Right ventricle myocardium superior (tissue), 1 donor: ENCODE results near the gene PPA2. TPM values are rescaled to one million over a fixed set of nuclear protein-coding genes. Genes with fewer than 3 reads are reported as not detected.
"Not testable (repeated sequence)": the region's sequence is repeated elsewhere in the genome, so short reads cannot be mapped to it uniquely, and the experiment has no call there.

Source experiments
- ATAC-seq: fragments of 200-7000 bp; cut with Tn5 transposase; one replicate; pipeline ENCODE4 v1.9.1; 2020; ENCODE audit warnings: mild to moderate bottlenecking; ENCODE audit not compliant: poor library complexity
- DNase-seq: peaks from one replicate; pipeline ENCODE4 v3.0.0-alpha.2; 2020
- intact Hi-C: fragments of 100-400 bp; cut with DNase I; formaldehyde crosslinking; loops from one replicate; pipeline ENCODE4 v1.11.2; 2022
- total RNA-seq: library from RNA; stranded (reverse); fragmentation: NEBNext Ultra II Directional; extraction: Animal tissue kit (Norgen Biotek cat#: 25700); gene quantifications from one replicate; pipeline ENCODE4 v1.2.1, GENCODE V29; 2021
- donor health status: DM: no; HTN: yes; CAD: no; lungs with severe emphysema.

PPA2 gene
- total RNA-seq, 1 donor from 2014 or later: 93.1 TPM

DNA sequence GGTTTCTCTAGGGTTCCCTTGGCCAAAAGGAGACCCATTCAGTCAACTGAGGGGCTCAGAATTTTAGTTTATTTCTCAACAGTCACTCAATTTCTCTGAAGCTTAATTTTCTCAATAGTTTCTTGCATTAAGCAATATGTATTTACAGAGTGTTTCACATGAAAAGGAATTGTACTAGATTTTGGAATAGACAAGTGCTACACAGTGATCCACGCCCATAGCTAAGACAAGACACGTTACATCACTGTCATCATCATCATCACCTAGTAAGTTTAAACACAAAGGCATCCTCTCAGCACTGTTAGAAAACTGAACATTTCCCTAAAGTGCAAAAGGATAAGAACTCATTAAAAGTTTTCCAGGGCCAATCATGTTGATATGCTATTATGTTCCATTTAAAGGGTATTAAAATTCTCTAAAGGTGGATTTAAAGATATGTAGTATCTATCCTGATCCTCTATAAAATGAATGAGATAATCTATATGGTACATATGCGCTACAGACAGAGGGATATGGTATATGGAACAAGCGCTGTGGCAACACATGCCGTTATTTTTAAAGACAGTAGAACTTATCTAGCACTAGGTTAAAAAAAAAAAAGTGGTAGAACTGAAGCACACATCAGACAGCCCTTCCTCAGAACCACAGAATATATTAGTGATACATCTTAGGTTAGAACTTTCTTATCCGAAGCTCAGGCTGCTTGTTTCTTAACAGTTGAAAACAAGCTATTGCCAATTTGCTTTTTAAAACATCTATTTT, 12.1 kb downstream of the PPA2 start:
- DNase-seq (no peak), ATAC-seq (no peak)
- intact Hi-C loops: no loop called here

DNA sequence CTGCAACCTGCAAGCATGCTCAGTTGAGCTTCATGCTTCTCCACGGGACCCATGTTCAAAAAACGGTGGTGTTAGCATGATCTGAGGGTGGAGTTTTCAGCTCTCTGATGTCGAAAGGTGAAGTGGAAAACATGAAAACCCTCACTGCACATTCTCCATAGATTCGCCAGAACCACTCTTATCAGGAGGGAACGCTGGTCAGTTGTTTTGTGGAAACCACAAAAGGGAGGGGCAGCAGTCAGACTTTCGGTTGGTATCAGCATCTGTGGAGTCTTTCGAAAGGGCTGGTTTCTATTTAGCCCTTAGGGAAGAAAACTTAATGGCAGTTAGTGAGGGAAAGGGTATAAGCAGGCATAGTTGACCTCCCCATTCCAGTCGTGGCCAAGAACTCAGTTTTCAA, 12.6 kb downstream of the PPA2 start:
- no peak for ATAC-seq
- DNase-seq: no peak
- intact Hi-C loops: no loop called here

DNA sequence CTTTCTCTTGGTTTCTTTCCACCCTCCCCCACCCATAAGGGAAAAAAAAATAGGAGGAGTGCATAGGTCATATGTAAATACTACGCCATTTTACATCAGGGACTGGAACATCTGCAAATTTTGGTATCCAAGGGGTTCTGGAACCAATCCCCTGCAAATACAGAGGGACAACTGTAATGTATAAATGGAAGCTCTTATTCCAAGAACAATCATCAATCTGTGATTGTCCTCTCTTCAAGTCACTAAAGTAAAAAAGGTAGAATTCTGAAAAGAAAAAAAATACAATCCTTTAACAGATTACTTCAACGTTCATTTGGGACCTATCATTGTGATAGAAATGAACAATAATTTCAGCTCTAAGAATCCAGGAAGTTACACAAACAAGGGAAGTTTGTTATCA, 13.6 kb downstream of the PPA2 start:
- no peak for DNase-seq
- intact Hi-C loops: no loop called here
- ATAC-seq: no peak

DNA sequence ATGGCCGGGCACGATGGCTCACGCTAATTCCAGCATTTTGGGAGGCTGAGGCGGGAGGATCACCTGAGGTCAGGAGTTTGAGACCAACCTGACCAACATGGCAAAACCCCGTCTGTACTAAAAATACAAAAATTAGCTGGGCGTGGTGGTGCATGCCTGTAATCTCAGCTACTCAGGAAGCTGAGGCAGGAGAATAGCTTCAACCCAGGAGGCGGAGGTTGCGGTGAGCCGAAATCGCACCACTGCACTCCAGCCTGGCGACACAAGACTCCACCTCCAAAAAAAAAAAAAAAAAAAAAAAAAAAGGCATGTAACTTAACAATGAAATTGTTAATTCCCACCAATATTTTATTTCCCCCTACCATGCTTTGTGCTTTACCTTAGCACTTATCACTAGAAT, 15.3 kb downstream of the PPA2 start:
- intact Hi-C loops, DNase-seq, ATAC-seq: not testable (repeated sequence)

DNA sequence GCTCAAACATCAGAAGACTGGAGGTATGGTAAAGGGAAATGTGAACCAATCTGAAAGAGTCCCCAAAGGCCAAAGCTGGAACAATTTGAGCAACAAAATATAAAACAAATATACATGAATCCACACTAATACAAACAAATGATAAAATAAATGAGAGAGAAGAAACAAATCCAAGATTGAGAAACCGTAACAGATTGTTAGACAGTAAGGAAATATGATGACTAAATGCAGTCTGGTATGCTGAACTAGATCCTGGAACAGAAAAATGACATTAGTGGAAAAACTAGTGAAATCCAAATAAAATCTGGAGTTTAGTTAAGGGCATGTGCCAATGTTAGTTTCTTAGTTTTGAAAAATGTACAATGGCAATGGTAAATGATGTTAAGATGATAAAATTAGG, 15.9 kb downstream of the PPA2 start:
- intact Hi-C loops: no loop called here

DNA sequence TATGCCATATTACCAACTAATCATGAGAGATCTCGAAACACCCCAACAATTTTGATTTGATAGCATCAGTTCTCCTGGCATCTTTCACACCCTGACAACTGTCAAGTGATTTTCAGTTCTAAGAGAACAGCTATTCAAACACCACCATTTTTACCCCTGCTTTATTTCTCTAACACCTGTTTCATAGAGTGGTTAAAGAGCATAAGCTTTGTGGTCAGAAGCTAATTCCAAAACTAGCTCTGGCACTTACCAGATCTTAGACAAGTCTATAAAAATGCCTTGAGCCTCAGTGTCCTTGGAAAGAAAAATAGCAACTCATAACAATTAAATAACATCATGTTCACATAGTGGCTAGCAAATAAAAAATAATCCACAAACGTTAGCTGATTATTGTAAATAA, 17.9 kb downstream of the PPA2 start:
- no peak for DNase-seq
- intact Hi-C loops: no loop called here
- peak; percentile 41 for ATAC-seq

More for the DNA sequence above, 15.9 kb downstream of the PPA2 start:
- ATAC-seq (no peak), DNase-seq (no peak)

DNA sequence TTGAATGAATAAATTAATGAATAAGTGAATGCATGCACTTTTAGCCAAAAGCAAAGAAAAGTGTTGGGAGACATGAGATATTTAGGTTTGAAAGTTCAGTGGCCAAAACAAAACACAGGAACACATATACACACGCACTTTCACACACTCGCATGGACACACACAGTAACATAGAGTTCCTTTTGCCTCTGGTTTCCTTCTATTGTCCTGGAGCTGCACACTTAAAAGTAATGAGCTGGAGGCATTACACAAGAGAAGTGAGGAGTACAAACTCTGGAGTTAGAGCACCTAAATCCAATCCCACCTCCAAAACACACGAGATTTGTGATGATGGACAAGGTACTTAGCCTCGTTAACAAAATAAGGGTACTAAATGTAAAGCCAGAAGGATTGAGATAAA, 18.7 kb downstream of the PPA2 start:
- peak; percentile 46 for ATAC-seq
- DNase-seq: no peak
- intact Hi-C loops: no loop called here

DNA sequence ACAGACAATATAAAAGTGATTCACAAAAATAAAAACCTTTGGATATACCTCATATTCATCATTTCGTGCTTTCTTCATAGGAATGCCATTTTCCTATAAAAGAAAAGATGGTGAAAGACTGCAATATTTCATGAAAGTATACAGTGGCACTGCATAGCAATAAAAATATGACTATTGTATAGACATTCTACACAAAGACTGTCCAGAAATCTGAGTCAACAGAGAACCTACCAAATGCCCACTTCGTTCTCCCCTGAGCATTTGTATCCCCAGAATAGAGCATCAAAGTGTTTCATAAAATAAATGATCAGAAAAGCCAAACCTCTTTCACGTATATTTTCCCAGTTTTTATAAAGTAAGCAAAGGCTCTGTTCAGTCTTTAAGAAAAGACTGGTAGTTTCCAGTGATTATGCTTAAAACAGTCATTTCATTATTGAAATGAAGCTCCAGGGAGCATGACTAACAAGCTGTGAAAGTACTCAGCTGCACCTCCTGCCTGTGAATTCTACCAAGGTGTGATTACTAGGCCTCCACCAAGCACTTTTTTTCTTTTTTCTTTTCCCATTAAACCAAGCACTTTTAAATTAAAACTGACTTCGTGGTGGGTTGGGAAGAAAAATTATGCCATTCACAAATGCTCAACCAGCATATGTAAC, 20.2 kb downstream of the PPA2 start:
- intact Hi-C loops: no loop called here
- no peak for DNase-seq
- ATAC-seq: no peak

DNA sequence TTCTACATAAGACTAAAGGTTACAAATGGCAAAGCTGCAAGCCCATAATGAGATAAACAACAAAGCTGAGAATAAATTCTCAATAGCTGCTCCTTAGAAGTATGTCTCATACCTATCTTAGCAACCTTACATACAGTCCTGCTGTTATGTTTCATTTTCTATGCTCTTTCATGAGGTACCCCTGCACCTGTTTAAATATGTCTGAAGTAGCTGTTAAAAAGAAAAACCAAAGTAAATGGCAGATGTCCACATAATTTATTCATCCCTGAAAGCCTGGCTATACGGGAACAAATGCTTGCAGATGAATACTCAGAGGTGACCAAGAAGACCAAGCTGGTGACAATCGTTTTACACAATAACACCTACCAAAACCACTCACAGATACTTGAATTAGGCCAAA, 22.5 kb downstream of the PPA2 start:
- no peak for ATAC-seq
- DNase-seq: no peak
- intact Hi-C loops: no loop called here

DNA sequence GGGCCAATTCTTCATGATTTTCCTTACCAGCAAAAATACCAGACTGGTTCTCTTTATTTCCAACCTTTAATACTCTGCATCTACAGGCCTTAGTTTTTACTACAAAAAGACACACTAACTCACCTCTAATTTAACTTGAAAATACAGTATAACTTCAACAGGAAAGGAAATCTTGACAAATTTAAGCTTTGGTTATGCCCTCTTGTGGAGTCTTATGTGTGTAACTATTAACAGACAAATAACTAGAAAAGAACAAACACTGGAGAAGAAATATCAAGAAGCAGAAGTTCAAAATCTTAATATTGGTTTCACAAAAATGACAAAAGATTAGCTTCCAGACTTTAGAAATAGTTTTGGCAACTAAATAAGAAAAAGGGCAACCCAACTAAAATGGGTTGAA, 33.0 kb downstream of the PPA2 start:
- ATAC-seq (no peak), DNase-seq (no peak)
- intact Hi-C loops: no loop called here

DNA sequence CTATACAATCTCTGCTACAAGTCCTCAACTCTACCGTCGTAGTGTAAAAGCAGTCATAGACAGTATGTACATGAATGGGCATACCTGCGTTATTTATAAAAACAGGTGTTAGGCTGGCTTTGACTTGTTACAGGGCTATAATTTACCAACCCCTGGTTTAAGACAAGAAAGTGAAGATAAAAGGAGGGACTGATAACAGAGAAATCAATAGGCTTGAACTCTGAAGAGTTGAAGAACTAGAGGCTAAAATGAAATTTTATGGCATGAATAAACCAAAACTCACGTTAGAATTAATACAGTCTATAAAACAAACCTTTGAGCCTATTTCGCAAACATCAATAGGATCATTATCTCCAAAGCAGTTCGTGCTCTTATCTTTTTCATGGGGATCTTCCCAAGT, 36.2 kb downstream of the PPA2 start:
- DNase-seq (no peak), ATAC-seq (no peak)
- intact Hi-C loops: no loop called here

DNA sequence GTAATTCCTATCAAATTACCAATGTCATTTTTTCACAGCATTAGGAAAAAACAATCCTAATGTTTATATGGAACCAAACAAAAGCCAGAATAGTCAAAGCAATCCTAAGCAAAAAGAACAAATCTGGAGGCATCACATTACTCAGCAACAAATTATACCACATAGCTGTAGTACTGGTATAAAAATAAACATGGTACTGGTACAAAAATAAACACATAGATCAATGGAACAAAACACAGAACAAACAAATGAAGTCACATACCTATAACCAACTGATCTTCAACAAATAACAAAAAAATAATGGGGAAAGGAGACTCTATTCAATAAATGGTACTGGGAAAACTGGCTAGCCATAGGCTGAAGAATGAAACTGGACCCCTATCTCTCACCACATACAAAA, 37.4 kb downstream of the PPA2 start:
- intact Hi-C loops: no loop called here
- ATAC-seq: no peak
- DNase-seq: no peak

DNA sequence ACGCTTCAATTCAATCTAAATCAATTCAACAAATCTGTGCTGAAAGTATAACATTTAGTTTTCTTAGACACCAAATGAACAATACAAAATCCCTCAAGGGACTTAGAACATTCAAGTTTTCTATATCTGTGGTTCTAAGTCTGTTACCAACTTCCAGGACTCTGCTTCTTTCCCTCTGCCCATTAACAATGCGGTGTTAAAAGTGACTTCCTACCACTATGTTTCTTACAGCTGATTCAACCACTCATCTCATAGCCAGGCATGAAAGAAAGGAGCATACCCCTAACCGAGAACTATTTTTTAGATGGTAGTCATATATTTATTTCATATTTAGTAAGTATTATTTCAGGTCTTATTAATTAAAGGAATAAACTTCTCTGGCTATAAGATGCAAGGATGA, 38.9 kb downstream of the PPA2 start:
- no peak for ATAC-seq

DNA sequence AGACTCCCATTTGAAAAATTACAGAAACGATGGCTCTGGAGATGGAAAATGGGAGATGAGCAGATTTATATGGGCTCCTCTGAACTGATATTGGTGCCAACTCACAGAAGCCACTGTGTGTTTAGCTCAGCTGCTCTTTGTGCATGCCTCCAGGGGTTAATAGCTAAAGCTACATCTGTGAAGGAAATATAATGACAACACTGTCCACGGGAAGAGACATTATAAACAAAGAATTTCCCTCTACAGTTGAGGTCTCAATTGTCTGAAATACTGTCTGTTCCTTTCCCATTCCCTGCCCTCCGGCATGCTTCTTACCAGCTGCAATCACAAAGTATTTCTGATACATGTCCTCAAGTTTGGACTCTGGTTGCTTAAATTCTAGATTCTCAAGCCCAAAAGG, 40.4 kb downstream of the PPA2 start:
- intact Hi-C loops: no loop called here
- DNase-seq (no peak), ATAC-seq (no peak)

More for the DNA sequence above, 38.9 kb downstream of the PPA2 start:
- no peak for DNase-seq
- intact Hi-C loops: no loop called here

DNA sequence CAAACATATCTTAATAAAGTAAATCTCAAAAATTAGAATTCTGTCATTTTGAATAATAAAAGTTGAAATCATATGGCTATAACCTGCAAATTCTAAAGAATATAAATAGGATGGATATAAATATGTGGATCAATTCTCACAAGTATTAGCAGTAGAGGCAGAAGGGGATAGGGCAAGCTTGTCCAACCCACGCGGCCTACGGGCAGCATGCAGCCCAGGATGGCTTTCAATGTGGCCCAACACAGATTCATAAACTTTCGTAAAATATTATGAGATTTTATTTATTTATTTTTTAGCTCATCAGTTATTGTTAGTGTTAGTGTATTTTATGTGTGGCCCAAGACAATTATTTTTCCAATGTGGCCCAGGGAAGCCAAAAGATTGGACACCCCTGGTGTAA, 41.4 kb downstream of the PPA2 start:
- DNase-seq (no peak), ATAC-seq (no peak)
- intact Hi-C loops: no loop called here

DNA sequence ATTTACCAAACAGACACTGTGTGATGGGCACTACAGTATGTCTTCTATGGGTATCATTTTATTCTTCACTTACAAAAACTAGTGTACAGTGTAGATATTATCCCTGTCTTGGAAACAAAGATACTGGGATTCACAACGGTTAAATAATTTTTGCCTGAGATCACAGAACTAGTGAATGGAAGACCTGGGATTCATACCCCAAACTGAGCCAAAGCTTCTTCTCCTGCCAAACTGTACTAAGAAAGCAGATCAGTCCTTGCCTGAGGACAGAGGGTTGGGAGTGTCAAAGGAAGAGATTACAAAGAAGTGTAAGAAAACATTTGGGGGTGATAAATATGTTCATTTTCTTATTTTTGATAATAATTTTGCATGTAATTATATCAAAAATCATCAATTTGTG, 43.1 kb downstream of the PPA2 start:
- DNase-seq: no peak
- intact Hi-C loops: no loop called here
- ATAC-seq: no peak

DNA sequence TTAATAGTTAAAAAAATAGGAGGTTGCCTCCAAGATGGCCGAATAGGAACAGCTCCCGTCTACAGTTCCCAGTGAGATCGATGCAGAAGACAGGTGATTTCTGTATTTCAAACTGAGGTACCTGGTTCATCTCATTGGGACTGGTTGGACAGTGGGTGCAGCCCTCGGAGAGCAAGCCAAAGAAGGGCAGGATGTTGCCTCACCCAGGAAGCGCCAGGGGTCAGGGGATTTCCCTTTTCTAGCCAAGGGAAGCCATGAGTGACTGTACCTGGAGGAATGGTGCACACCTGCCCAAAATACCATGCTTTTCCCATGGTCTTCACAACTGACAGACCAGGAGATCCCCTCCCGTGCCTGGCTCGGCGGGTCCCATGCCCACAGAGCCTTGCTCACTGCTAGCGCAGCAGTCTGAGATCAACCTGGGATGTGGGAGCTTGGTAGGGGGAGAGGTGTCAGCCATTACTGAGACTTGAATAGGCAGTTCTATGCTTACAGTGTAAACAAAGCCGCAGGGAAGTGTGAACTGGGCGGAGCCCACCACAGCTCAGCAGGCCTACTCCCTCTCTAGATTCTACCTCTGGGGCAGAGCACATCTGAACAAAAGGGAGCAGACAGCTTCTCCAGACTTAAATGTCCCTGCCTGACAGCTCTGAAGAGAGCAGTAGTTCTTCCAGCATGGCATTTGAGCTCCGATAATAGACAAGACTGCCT, 47.5 kb downstream of the PPA2 start:
- intact Hi-C loops: no loop called here
- DNase-seq (no peak), ATAC-seq (no peak)

DNA sequence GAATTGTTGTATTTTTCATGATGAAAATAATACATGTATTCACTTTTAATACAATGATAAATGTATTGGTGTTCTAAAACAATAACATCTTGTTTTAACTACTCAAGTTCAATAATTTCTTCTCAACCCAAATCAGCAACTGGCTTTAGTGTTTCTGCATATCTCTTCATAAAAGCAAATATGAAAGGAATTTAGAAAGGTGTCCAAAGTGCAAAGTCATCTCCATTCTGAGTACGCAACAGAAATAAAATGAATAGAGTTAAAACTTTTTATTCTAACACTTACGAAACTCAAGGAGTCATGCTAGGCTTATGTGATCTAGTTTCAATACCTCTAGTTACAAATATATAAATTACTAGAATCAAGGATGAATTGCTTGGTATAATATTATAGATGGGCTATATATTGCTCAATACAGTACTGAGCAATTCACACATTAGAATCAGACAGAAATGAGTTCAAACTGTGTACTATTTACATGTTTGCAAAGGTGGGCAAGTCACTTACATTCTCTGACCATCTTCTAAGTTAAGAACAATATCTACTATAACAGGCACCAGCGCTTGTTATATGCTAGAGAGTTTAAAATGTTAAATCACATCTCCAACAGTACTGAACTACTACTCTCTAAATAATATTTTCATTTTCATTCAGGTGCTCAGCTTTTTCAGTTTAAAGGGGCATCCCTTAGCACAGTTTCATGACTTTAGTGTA, 51.5 kb downstream of the PPA2 start:
- ATAC-seq: no peak
- DNase-seq: no peak
- intact Hi-C loops: no loop called here

DNA sequence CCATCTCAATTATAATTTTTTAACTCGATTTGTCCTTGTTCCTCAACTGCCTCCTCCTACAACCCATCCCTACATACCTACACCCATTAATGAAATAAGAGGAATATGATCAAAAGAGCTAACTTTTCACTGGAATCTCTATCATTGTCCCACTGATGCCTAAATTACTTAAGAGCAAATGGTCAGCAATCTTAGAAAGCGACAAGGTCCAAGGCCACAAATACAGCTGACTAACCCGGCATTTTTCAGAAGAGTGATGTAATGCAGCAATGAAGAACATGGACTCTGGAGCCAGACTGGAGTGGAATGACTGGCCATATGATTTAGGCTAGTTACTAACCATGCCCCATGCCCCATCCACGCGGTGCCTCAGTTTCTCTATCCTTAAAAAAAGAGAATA, 56.2 kb downstream of the PPA2 start:
- no peak for DNase-seq
- ATAC-seq: no peak
- intact Hi-C loops: no loop called here
